Activated T-cell treated with anti-CD3 and anti-CD28 coated beads for 48 hours (primary cell): ENCODE data around the gene LYRM4.
A peak's percentile ranks its signal among the peaks of the same experiment; 100 is the strongest.

Experiments used
- DNase-seq: peaks from one replicate; pipeline ENCODE4 v3.0.0-alpha.2; 2020; ENCODE audit warnings: low read depth

The LYRM4 gene

DNA sequence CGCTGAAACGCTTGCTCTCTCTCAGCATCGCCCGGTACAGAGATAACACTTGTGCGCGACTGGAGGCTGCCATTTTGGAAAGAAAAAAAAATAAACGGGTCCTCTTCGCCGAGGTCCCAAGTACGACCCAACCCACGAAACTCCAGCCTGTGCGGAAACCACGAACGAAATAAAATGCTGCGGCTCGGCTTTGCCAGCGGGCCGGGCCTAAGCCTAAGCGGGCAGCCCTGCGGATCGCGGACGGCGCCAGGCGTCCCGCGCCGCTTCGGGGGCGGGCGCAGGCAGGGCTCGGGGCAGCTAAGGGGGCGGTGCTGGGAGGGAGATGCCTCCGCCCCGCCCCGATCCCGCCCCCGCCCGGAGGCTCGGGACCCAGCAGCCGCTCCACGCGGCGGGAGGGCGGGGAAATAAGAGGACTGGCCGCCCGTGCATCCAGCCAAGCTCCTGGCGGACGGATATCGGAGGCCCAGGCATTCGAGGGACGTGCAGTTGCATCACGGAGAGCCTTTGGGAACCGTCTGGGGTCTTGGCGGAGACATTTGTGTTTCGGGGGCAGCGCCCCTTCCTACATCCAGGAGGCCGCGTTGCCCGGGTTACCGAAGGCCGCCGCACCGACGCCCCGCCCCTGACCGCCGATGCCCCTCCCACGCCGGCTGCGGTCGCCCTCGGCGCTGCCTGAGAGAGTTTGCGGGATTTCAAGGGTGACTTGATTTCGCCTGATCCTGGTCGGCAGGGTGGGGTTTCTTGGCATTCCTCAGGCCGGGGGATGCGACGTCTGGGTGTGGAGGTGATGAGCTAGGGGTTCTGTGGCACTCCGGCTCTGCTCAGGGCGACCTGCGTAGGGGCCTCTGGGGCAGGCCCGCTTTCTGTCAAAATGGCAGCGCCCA is at the start of gene LYRM4, which contains the start of gene FARS2:
LYRM4 (minus strand) TSS at position 290 of the 884 bp plus-strand sequence; CDS start at position 73, 217 bp downstream.
FARS2 (plus strand) TSS at position 853 of the 884 bp plus-strand sequence.
- DNase-seq: peak; percentile 87

GRCh38 chr6:5308066-5308465 is 47.3 kb upstream of the LYRM4 start:
- no peak for DNase-seq

DNA sequence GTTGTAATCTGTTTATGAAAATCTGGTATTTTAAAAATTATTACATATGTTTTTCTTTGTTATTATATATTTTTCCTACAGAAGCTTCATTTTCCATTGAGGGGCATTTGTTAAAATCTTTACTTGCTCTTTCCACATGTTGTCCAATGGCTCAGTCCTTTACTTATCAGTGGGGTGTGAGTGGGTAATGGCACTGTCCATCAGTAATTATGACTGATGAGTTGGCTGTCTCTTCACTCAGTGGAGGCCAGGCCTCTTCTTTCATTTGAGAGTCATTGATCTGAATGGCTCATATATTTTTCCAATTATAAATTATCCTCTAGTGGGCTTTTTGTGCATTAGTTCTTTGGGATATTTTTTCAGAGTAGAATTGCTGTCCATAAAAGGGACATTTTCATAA is 46.3 kb upstream of the LYRM4 start:
- no peak for DNase-seq

DNA sequence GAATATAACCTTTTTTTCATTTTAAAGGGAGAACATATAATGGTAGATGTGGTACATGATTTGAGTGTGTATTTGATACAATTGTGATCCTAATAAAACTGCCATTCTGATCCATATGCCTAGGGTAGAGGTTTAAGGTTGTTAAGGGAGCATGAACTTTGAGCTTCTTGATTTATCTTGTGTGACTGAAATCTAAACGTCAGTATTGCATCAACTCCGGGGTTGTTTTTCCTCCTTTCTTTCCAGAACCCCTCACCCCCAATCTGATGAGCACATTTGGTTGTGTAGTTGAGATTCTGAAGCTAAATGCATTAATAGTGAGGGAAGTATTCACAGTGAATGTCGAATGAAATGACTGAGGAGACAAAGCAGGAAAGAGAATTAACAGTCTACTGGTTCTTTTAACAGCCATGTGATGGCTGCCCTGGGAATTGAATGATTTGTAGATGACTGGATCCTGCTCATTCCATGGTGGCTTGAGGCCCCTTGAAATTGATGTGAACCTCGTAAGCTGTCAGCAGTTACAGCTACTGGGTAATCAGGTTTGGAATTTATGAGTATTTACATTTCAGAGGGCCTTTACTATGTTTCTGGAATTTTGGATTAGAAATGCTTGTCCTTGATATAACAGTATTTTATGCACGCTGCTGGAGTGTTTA is 45.3 kb upstream of the LYRM4 start:
- no peak for DNase-seq

DNA sequence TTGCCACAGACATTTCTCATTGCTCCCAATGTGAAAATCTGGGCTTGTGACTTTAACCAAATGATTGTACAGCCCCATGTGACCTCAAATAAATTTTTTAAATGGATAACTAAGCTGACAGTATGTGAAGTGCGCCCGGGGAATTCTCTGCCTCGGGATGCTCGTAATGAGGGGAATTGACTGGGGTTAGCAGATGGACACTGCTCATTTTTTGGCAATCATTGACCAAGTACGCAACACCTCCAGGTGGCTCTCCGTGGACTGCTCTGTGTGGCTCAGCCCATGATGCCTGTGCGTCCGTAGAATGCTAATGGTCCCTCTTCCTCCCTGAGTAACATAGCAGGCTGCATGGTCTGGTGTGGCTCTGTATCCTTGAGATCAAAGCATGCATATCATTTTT is 42.9 kb upstream of the LYRM4 start:
- no peak for DNase-seq

DNA sequence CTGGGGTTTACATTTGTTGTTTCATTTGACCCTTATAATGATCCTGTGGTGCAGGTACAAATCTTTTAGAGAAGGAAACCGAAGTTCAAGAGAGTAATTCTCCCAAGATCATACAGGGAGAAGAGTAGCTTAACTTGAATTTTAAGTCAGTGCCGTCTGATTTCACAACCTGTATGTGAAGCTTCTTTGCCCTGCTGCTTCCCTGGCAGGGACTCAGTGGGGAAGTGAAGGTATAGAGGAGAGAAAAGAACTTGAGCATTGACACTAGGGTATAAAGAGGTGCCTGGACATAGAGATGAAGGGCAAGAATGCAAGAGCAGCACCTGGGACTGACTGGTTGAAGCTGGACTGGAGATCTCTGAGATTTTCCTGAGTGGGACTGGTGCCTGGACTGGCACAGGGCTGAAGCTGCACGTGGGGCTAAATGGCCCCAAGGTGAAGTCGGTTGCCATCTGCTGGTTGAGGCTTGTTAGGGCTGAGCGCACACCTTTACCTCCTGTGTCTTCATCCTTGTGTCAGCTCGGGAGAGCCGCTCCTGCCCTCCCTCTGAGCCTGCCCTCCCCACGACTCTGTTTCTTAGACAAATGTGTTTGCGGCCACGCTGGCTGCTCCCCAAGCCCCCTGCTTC is 42.4 kb upstream of the LYRM4 start:
- peak; percentile 52 for DNase-seq

- peak; percentile 51 for DNase-seq
Observed at GRCh38 chr6:5302220-5302946, 41.6 kb upstream of the LYRM4 start.

GRCh38 chr6:5300206-5300764 is 39.5 kb upstream of the LYRM4 start:
- DNase-seq: no peak

DNA sequence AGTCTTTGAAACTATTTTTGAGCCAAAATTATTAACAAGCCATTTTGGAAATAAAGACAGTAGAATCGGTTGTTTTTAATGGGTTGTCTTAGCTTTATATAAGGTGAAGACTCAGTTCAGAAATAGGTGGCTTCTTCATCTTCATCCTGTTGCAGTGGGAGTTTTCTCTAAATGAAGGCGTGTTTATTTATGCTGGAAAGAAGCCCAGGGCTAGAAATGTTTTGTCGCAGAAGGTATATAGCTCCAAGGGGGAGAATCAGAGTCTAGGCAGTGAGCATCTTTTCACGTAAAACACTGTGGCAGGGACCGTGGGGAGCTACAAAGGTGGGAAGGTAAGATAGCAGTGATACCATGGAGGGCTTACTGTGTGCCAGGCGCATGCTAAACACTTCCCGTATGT is 34.9 kb upstream of the LYRM4 start:
- no peak for DNase-seq

DNA sequence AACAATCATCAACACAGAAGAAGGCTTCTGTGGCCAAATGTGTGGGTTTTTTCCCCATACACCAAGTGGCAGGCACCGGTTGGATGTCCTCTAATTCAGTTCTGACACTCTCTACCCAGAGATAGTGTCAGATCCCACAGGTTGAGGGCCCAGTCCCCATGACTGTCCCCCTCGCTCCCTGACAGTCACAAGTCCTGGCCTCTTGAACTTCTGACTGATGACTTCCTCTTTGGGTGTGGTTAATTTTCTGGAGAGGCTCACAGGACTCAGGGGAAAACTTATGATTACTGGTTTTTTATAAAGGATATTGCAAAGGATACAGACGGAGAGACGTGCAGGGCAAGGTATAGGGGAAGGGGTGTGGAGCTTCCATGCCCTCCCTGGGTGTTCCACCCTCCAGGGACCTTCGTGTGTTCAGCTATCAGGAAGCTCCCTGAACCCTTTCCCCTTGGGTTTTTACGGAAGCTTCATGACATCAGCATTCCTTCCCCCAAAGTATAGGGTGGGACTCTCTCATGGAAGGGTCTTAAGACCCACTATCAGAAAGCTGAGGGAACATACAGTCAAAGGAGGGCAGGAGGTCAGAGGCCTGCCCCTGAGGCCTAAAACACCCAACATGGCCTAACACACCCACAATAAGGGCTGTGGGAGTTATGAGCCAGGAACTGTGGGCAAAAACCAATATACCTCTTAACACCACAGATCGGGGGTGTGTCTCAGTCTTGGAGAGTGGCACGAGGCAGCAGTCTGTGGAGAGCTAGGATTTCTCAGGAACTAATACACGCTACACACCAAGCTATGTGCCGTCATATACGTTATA is 33.9 kb upstream of the LYRM4 start:
- no peak for DNase-seq

DNA sequence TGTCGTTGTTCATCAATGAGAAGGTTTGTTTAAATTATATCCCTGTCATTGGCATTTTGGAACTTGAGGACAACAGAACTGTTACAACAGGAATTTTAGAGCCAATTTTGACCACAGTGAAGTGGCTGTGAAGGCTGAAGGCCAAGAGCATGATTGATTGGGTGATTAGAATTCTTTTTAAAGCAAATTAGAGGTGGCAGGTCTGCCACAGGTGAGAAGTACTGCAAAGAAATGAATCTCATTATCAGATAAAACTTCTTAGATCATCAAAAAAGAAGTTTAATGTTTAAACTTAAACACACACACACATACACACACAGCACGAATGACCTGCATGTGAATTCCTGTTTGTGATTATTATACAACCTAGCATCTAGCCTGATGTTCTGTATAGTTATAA is 32.9 kb upstream of the LYRM4 start:
- DNase-seq: no peak

DNA sequence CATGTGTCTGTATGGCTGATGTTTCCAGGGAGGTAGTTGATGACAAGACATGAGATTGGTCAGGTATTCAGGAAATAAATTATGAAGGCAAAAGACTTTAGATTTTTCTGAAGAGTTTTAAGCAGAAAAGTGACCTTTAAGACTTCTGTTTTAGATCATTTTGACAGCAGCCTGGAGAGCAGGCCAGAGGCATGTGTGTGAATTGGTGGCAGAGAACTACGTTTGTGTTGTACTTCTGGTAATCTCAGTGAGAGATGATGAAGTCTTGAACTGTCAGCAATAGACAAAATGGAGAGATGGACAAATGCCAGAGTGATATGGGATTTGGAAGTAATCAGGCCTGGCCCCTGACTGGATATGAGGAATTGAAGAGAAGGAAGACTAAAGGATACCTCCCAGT is 31.4 kb upstream of the LYRM4 start:
- no peak for DNase-seq

DNA sequence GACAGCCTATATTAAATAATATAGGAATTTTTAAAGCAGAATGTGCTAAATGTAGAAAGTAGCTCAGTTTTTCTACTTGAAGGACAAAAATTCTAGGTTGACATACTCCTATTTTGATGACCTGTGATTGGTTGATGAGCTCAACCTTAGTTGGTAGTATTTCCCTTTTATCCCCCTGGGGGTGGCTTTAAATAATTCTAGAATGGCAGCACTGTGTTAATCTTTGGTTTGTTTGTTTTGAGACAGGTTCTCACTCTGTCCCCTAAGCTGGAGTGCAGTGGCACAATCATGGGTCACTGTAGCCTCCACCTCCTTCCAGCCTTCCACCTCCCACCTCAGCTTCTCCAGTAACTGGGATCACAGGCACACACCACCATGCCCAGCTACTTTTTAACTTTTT is 29.8 kb upstream of the LYRM4 start:
- no peak for DNase-seq

DNA sequence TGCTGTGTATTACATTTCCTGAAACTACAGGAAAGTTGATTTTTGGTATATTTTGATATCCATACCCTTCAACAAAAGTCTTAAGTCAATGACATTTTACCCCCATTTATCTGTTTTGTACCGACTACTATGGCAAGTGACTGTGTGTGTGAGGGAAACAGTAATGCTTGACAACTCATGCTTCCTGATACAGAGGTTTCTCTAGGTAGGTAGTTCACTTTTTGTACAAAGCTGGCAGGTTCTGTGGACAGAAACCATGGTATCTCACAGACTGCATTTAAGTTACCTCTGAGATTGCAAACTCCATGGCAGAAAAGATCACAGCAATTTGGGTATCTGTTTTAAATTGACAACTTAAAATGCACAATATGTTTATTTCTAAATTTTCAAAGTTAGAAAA is 29.3 kb upstream of the LYRM4 start:
- no peak for DNase-seq

- no peak for DNase-seq
Observed at GRCh38 chr6:5287966-5288297, 27.2 kb upstream of the LYRM4 start.

DNA sequence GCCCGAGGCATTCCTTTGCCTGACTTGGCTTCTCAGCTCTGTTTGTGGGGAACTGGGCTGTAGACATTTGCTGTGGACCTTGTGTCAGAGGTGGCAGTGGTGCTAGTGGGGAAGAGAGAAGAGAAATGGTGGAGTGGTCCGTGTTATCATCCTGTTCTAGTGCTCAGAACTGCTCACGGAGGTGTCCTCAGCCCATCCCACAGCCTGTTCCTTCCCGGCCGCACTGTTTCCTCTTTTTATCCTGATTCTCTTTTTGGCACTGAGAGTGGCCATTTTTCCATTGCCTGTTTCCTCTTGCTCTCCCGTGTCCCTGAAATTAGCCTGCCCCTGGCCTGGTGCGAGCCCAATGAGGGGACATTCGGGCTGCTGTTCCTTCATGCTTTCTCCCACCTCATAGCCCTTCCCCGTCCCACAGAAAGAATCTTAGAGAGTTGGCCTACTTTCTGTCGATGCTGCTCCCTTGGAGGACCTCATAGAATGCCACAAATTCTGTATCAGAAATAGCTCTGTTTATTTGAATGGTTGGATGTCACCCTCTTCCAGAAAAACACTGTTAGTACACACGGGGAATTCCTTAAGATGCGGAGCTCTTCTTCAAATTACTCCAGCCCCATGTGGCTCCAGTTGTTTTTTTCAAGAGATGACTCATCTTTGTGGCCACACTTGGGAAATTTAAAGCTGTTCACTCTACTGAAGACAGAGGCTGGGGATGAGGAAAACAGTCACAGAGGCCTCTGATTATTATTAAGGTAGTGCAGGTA is 26.6 kb upstream of the LYRM4 start:
- no peak for DNase-seq

DNA sequence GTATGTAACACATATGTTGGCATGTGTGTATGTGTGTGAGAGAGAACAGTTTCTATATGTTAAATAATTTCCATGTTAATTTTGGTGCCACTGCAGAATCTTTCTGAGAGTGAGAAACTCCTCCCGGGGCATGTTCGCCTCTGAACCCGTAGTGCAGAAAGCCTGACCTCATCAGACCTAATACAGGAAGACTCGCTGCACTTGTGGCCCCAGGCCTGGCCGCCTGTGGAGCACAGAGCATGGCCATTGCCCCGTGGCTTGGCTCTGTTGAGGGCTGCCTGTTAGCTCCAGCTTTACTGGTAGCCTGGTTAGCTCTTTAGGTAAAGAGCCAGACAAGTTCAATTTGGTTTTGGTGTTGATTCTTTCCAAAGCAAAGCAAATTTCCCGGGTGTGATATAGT is 26.0 kb upstream of the LYRM4 start:
- DNase-seq: no peak

DNA sequence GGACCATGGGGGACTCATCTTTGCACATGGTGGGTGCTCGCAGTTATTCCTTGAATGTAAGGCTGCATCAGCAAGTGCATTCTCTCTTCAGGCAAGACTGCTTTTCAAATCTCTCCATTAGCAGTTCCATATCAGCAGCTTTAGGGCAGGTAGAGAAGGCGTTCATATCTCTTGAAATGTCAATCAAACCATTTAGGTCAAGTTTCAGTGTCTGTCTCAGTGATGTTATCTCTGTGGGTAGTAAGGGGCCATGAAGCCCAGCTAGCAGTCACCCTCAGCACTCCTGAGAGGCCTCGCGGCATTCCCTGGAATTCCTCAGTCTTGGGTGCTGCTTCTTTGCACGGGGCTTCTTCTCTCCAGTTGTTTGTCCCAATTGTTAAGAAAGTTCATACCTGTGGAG is 24.8 kb upstream of the LYRM4 start:
- DNase-seq: no peak

DNA sequence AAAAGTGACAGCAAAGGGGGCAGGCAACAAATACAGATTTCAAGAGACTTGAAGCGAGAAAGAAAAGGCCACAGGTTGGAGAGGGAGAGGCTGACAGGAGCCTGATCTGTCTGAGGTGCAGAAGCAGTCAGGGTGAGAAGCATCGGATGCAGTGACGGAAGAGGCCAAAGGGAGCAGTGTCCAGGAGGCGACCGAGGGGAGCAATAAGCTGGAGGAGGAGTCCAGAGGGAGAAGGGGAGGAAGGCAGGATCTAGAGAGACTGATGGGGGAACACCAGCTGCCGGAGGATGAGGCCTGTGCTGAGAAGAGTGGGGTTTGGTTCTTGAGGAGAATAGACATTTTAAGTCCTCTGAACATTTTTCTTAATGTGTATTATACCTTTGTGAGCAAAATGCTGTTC is 24.3 kb upstream of the LYRM4 start:
- DNase-seq: no peak

DNA sequence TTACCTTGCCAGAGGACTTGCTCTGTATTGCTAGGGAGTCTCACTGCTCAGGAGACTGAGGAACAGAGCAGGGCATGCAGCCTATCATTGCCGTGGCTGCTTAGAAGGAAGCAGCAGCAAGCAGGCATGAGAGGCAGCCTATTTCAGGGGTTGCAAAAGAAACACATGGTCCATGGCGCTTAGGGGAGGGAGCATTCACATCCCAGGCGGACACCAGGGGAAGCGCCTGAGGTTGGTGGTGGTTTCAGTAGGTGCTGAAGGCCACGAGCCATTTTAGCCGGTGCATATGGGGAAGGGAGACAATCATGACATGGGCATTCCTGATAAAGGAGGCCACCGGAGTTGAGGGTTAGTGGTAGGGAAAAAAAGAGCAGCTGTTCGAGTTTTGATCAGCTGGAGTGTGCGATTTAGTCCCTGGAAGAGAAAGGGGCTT is 21.5 kb upstream of the LYRM4 start:
- no peak for DNase-seq
